Stromal cell of bone marrow (primary cell): ENCODE measurements around the gene CBX6.
"Not testable (repeated sequence)": the region's sequence is repeated elsewhere in the genome, so short reads cannot be mapped to it uniquely, and the experiment has no call there.

Experiments
- DNase-seq: peaks from one replicate; pipeline ENCODE4 v3.0.0-alpha.2; 2012; ENCODE audit warnings: low read depth

Gene CBX6

DNA sequence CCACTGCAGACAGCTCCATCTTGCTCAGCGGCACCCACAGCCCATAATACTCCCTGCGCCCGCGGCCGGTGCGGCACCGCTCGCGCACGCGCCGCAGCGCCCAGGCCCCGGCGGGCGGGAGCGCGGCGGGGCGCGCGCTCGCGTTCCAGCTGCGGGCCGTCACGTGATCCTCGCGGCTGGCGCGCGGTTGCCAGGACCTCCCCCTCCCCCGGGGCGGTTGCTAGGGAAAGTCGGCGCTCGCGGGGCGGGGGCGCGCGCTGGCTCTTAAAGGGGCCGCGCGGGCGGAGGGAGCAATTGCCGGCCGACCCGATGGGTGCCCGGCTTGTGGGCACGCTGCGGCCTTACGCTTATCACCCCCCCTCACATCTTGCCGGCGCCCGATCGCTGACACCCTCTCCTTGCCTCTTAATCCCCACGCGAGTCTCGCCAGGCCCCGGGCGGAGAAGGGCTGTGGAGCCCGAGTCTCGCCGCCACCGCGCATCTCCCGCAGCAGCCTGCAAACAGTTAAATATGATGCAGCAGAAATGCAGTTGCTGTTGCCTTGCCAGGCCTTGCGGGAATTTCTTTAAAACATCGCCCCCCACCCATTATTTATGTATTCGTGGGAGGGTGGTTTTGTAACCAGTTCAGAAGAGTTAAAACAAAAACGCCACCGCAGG lies at the start of gene CBX6:
TSS of gene CBX6 (minus strand) at position 45 of the 659 bp plus-strand sequence. CDS start at position 19, 26 bp downstream.
- DNase-seq = peak; percentile 86

- no peak for DNase-seq
Observed at GRCh38 chr22:38921806-38922205, 49.8 kb upstream of the CBX6 start.

GRCh38 chr22:38921120-38921519 lies 49.1 kb upstream of the CBX6 start:
- DNase-seq = no peak

DNA sequence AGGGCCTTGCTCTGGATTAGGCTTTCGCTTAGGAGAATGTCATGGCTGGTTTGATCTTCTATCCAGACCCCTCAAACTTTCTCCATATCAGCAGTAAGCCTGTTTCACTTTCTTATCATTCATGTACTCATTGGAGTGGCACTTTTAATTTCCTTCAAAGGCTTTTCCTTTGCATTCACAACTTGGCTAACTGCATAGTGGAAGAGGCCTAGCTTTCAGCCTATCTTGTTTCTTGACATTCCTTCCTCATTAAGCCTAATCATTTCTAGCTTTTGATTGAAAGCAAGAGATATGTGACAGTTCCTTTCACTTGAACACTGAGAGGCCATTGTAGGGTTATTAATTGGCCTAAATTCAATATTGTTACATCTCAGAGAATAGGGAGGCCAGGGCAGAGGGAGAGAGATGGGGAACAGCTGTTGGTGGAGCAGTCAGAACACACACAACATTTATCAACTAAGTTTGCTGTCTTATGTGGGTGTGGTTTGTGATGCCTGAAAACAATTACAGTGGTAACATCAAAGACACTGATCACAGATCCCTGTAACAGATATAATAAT lies 47.7 kb upstream of the CBX6 start:
- no peak for DNase-seq

DNA sequence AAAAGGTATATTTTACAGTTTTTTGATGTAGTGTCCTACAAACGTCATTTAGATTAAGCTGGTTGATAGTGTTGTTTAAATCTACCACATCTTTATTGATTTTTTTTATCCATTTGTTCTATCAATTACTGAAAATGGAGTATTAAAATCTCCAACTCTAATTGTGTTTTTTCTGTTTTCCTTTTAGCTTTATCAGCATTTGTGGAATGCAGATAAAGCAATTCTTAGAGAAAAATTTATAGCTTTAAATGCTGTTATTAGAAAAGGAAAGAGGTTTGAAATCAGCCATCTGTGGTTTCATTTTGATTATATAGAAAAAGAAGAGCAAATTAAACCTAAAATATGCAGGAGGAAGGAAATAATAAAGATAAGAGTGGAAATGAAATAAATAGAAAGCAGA lies 39.4 kb upstream of the CBX6 start:
- DNase-seq = no peak

GRCh38 chr22:38907767-38908166 lies 35.8 kb upstream of the CBX6 start:
- DNase-seq = no peak

DNA sequence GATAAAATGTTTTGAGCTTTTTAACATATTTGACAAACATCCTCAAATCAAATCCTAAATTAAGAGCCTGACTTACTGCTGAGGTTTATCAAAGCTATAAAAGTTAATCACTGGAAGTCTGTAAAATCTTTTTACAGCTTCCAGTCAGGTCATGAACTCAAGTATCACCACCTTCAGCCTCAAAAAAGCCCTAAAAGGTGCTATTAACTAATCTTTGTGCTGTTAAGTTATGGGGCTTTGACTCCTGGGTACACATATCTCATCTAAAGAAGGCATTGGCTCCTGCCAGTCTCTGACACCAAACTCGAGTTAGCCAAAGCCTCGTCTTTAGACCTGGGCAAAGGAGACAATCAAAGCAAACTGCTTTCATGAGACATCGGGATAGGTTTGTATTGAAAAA lies 34.0 kb upstream of the CBX6 start:
- no peak for DNase-seq

DNA sequence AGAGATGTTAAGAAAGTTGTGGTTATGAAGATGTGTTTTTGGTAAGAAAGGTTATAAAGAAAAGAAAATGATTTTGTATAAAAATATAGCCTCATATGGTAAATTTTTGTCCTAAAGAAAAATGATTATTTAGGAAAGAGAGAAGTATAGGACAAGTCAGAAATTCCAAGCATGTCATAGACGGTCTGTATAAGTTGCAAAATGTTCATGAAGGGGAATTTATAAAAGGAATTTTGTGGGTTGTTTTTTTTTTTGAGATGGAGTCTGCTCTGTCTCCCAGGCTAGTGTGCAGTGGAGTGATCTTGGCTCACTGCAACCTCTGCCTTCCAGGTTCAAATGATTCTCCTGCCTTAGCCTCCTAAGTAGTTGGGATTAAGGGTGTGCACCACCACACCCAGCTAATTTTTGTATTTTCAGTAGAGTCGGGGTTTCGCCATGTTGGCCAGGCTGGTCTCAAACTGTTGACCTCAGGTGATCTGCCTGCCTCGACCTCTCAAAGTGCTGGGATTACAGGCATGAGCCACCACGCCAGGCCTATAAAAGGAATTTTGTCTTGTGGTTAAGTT lies 32.1 kb upstream of the CBX6 start:
- not testable (repeated sequence) for DNase-seq

- no peak for DNase-seq
Observed at GRCh38 chr22:38901111-38901641, 29.2 kb upstream of the CBX6 start.

GRCh38 chr22:38900677-38901076 lies 28.7 kb upstream of the CBX6 start:
- DNase-seq = no peak

GRCh38 chr22:38891256-38891655 lies 19.2 kb upstream of the CBX6 start:
- no peak for DNase-seq

DNA sequence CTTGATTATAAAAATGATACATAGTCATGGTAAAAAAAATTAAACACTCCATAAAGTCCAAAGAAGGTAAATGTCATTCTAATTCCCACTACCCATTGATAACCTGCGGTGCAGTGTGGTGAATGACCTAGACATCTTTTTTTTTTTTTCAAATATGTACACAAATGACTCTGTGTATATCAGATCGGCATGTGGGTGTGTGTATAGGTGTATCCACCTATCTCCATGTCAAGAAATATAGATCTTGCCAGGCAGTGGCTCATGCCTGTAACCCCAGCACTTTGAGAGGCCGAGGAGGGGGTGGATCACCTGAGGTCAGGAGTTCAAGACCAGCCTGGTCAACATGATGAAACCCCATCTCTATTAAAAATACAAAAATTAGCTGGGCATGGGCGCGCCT lies 18.4 kb upstream of the CBX6 start:
- no peak for DNase-seq

DNA sequence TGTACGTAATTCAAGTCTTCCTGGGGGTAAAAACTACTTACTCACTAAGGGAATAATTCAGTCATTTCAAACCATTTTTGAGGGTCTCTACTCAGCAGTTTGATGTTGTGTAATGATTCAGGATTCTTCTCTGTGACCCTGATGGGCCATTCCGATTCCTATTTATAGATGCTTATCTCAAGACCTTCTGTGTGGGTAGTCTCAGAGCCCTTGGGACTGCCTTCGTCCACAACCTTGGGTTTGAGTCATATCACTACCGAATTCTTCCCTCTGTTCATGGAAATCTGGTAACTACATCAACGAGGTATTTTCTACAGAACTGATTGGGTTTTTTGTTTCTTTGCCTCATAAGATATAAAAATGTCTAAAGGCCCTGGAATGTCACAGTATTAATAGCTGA lies 14.3 kb upstream of the CBX6 start:
- no peak for DNase-seq

DNA sequence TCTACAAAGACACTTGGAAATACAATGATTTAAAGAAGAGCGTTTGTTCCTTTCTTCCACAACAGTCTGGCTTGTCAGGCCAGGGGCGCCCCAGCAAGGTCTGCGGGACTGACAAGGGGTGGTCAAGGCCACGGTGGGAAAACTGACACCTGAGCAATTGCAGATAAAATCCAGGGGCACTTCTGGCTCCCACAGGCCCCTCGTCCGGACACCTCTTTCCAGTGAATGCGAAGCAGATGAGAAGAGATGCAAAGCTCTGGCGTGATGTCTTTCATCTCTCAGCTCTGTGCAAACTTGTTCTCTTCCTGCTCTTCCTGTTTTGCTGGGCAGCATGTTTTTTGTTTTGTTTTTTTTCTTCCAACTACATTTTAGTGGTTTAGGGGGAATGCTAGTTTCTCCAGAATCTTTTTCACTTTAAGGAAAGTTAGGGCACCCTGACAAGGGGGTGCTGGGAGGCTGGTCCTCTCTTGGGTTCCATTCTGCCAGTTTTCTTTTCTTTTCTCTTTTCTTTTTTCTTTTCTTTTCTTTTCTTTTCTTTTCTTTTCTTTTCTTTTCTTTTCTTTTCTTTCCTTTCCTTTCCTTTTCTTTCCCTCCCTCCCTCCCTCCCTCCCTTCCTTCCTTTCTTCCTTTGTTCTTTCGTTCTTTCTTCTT lies 11.1 kb upstream of the CBX6 start:
- no peak for DNase-seq

DNA sequence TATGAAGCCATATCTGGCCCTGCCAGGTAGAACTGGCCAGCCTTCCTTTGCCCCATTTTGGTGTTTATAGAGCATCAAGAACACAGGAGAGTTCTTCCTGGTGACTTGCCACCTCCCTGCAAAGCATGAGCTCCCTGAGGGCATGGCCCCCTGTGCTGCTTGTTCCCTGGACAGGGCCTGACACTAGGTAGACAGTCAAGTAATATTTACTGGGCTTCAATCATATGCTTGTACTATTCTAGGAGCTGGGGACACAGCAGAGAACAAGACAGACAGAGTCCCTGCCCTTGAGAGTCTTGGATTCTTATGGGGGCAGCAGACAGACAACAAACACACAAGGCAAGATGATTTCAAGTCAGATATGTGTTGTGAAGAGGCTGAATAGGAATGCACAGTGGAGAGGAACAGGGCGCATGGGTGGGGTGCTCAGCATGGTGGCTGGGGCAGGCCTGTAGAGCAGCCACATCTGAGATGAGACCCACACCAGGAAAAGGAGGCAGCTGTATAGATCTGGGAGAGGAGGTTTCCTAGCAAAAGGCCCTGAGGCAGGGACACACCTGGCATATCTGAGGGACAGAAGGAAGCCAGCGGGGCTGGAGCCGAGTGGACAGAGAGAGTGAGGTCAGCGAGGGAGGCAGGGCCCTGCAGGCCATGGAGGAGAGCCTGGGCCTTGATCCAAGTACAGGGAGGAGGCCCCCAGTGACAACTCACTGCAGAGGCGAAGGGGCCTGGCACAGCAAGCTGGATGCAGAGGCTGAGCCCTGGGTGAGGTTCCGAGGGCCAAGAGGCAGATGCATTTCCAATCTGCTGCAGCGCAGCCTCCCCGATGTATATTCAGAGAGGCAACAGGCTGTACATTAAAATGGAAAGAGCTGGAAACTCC lies 10.2 kb upstream of the CBX6 start:
- DNase-seq = peak; percentile 33

- DNase-seq = peak; percentile 91
Observed at GRCh38 chr22:38881464-38881871, 9.5 kb upstream of the CBX6 start.

DNA sequence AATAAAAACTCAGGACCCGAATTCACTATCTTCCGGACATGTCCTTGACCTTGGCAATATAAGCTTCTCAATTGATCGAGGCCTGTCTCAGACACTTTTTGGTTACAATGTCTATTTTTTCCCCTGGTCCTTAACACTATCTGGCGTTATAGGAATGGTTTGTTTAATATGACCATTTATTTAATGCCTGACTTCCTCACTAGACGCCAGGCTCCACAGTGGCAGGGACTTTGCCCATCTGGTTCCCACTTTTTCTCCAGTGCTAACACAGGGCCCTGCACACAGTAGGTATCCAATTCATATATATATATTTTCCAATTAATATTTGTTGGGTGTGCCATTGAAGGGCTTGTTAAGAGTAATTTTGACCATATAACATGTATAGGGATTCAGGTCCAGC lies 7.9 kb upstream of the CBX6 start:
- no peak for DNase-seq

- DNase-seq = no peak
Observed at GRCh38 chr22:38879108-38879729, 7.2 kb upstream of the CBX6 start.

DNA sequence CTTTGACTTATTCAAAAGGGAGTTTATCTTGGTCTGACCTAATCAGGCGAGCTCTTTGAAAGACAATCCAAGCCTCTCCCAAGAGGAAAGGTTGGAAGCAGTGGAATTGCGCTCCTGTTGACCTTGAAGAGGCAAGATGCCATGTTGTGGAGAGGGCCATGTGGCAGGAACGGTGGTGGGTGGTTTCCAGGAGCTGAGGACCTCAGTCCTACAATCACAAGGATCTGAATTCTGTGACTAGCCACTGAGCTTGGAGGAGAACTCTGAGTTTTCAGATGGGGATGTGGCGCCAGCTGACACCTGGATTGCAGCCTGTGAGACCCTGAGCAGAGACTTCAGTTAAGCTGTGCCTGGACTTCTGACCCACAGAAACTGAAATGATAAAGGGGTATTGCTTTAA lies 6.0 kb upstream of the CBX6 start:
- DNase-seq = no peak

DNA sequence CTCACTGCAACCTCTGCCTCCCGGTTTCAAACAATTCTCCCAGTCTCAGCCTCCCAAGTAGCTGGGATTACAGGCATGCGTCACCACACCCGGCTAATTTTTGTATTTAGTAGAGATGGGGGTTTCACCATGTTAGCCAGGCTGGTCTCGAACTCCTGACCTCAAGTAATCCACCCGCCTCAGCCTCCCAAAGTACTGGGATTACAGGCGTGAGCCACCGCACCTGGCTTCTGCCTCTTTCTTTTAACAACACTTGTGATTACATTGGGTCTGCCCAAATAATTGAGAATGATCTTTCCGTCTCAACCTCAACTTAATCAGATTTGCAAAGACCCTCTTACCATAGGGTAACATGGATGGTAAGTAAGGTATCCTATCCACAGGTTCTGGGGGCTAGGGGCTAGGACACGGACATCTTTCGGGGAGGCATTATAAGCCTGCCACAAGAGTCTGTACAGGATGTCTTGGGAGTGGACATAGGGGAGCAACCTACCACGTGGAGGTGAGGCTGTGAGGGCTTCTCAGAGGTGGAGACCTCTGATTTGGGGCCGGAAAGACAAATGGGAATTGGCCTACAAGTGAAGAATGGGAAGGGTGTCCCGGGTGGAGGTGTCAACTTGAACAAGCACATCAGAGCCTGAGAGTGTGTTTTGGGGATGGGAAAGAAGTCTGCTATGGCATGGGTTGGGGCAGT lies 2.7 kb upstream of the CBX6 start:
- DNase-seq = no peak
